ENCODE data around the gene FOXK2. TPM values are rescaled to one million over a fixed set of nuclear protein-coding genes. Genes with fewer than 3 reads are reported as not detected.
"Not testable (repeated sequence)": the region's sequence is repeated elsewhere in the genome, so short reads cannot be mapped to it uniquely, and the experiment has no call there.

Gene FOXK2
- total and polyA plus RNA-seq, 2 experiments from 2014 or later: 30.2 to 37.7 TPM

DNA sequence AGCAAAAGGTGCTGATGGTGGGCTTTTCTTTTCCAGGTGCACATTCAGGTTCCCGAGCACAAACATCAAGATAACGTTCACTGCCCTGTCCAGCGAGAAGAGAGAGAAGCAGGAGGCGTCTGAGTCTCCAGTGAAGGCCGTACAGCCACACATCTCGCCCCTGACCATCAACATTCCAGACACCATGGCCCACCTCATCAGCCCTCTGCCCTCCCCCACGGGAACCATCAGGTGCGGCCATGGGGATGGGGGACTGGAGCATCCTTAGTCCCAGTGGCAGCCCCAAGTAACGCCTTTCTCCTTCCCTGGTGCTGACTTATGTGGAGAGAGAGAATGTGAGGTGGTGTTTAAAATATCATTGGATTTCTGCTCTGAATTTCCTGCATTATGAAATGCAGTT, 43.8 kb downstream of the FOXK2 start:
- Histone ChIP-seq H3K4me2 (no peak overlapping the region), H3K4me1 (ENCODE audit: insufficient read depth) (peaks cover 29% of the 10 kb centered on the region), H3K36me3 (replicated peaks; ENCODE audit: insufficient read depth, low read depth) (no peaks in the 10 kb centered on the region), H3K9me3 (ENCODE audit: low read depth) (no peaks in the 10 kb centered on the region), H3K4me3 (no peak overlapping the region), H4K20me1 (ENCODE audit: insufficient read depth, poor library complexity, severe bottlenecking) (peaks cover 60% of the 10 kb centered on the region), H2AFZ (no peak overlapping the region), H3K9me2 (replicated peaks; ENCODE audit: insufficient read depth) (no peaks in the 10 kb centered on the region), H3K27ac (no peak overlapping the region), H3K79me2 (peaks cover 97% of the 10 kb centered on the region), H3K27me3 (no peaks in the 10 kb centered on the region)
- 90% methylated on average over 9 of the region's 9 CpGs for WGBS (ENCODE audit: low lambda C conversion rate, missing lambda C conversion rate)
- no peak for DNase-seq (ENCODE audit: low spot score)
- TF ChIP-seq, protein P1, sequence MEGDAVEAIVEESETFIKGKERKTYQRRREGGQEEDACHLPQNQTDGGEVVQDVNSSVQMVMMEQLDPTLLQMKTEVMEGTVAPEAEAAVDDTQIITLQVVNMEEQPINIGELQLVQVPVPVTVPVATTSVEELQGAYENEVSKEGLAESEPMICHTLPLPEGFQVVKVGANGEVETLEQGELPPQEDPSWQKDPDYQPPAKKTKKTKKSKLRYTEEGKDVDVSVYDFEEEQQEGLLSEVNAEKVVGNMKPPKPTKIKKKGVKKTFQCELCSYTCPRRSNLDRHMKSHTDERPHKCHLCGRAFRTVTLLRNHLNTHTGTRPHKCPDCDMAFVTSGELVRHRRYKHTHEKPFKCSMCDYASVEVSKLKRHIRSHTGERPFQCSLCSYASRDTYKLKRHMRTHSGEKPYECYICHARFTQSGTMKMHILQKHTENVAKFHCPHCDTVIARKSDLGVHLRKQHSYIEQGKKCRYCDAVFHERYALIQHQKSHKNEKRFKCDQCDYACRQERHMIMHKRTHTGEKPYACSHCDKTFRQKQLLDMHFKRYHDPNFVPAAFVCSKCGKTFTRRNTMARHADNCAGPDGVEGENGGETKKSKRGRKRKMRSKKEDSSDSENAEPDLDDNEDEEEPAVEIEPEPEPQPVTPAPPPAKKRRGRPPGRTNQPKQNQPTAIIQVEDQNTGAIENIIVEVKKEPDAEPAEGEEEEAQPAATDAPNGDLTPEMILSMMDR (IDR thresholded peaks at IDR 0.05; ENCODE audit: poor library complexity): no peak
- TF ChIP-seq EZH2 (IDR thresholded peaks at IDR 0.05; ENCODE audit: borderline replicate concordance) (no peak), EZH2phosphoT487 (IDR thresholded peaks at IDR 0.05; ENCODE audit: low read depth, severe bottlenecking, unreplicated experiment) (no peak)

DNA sequence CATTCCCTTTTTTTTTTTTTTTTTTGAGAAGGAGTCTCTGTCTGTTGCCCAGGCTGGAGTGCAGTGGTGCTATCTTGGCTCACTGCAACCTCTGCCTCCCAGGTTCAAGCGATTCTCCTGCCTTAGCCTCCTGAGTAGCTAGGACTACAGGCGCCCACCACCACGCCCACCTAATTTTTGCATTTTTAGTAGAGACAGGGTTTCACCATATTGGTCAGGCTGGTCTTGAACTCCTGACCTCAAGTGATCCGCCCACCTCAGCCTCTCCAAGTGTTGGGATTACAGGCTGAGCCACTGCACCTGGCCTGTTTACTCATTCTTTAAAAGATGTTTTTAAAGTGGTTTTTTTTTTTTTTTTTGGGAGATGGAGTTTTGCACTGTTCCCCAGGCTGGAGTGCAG, 44.2 kb downstream of the FOXK2 start:
- peaks cover 93% of the 10 kb centered on the region for H3K79me2 ChIP-seq
- H3K4me2 ChIP-seq: not testable (repeated sequence)

DNA sequence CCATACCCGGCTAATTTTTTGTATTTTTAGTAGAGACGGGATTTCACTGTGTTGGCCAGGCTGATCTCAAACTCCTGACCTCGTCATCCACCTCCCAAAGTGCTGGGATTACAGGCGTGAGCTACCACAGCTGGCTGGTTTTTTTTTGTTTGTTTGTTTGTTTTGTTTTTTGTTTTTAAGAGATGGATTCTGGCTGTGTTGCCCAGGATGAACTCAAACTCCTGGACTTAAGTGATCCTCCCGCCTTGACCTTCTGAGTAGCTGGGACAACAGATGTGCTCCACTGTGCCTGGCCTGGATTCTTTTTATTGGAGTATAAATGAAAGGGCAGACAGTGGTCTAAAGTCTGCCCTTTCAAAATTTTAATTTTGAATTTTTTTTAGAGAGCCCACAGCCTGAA, 44.7 kb downstream of the FOXK2 start:
- Histone ChIP-seq H2AFZ (no peak overlapping the region), H3K4me3 (no peak overlapping the region), H3K36me3 (replicated peaks; ENCODE audit: insufficient read depth, low read depth) (no peaks in the 10 kb centered on the region), H3K9me2 (replicated peaks; ENCODE audit: insufficient read depth) (no peaks in the 10 kb centered on the region), H3K27me3 (no peaks in the 10 kb centered on the region), H3K4me1 (ENCODE audit: insufficient read depth) (peaks cover 34% of the 10 kb centered on the region), H4K20me1 (ENCODE audit: insufficient read depth, poor library complexity, severe bottlenecking) (peaks cover 53% of the 10 kb centered on the region), H3K9me3 (ENCODE audit: low read depth) (no peaks in the 10 kb centered on the region), H3K27ac (no peak overlapping the region), H3K79me2 (peaks cover 93% of the 10 kb centered on the region), H3K4me2 (no peak overlapping the region)
- DNase-seq (ENCODE audit: low spot score): no peak
- 96% methylated on average over 5 of the region's 5 CpGs for WGBS (ENCODE audit: low lambda C conversion rate, missing lambda C conversion rate)
- TF ChIP-seq, protein P1 (IDR thresholded peaks at IDR 0.05; ENCODE audit: poor library complexity): no peak
- TF ChIP-seq EZH2phosphoT487 (IDR thresholded peaks at IDR 0.05; ENCODE audit: low read depth, severe bottlenecking, unreplicated experiment) (no peak), EZH2 (IDR thresholded peaks at IDR 0.05; ENCODE audit: borderline replicate concordance) (no peak)

More for the DNA sequence above, 44.2 kb downstream of the FOXK2 start:
- H3K27ac ChIP-seq; H3K36me3 ChIP-seq (replicated peaks; ENCODE audit: insufficient read depth, low read depth); H3K9me3 ChIP-seq (ENCODE audit: low read depth); H3K27me3 ChIP-seq; H3K4me3 ChIP-seq; DNase-seq (ENCODE audit: low spot score); H3K9me2 ChIP-seq (replicated peaks; ENCODE audit: insufficient read depth); H2AFZ ChIP-seq: not testable (repeated sequence)
- Histone ChIP-seq H4K20me1 (ENCODE audit: insufficient read depth, poor library complexity, severe bottlenecking) (peaks cover 56% of the 10 kb centered on the region), H3K4me1 (ENCODE audit: insufficient read depth) (peaks cover 31% of the 10 kb centered on the region)
- WGBS (ENCODE audit: low lambda C conversion rate, missing lambda C conversion rate): 92% methylated on average over 4 of the region's 4 CpGs

- Histone ChIP-seq H3K9me2 (replicated peaks; ENCODE audit: insufficient read depth) (no peaks in the 10 kb centered on the region), H3K27me3 (no peaks in the 10 kb centered on the region), H3K4me1 (ENCODE audit: insufficient read depth) (peaks cover 35% of the 10 kb centered on the region), H3K27ac (no peak overlapping the region), H3K9me3 (ENCODE audit: low read depth) (no peaks in the 10 kb centered on the region), H4K20me1 (ENCODE audit: insufficient read depth, poor library complexity, severe bottlenecking) (peaks cover 45% of the 10 kb centered on the region), H3K4me2 (no peak overlapping the region), H2AFZ (no peak overlapping the region), H3K4me3 (no peak overlapping the region), H3K79me2 (peaks cover 93% of the 10 kb centered on the region), H3K36me3 (replicated peaks; ENCODE audit: insufficient read depth, low read depth) (no peaks in the 10 kb centered on the region)
- DNase-seq (ENCODE audit: low spot score): no peak
- WGBS (ENCODE audit: low lambda C conversion rate, missing lambda C conversion rate): 83% methylated on average over 1 of the region's 1 CpG
- TF ChIP-seq, protein P1 (IDR thresholded peaks at IDR 0.05; ENCODE audit: poor library complexity): no peak
- TF ChIP-seq EZH2phosphoT487 (IDR thresholded peaks at IDR 0.05; ENCODE audit: low read depth, severe bottlenecking, unreplicated experiment) (no peak), EZH2 (IDR thresholded peaks at IDR 0.05; ENCODE audit: borderline replicate concordance) (no peak)
Measured at GRCh38 chr17:82565551-82565950, 46.0 kb downstream of the FOXK2 start.
